B cell (primary cell): ENCODE data around the gene EP300. TPM values are rescaled to one million over a fixed set of nuclear protein-coding genes. Genes with fewer than 3 reads are reported as not detected.

ENCODE experiments used
- ATAC-seq: fragments of 200-7000 bp; cut with Tn5 transposase; one replicate; pipeline ENCODE4 v1.10.0; 2021; ENCODE audit warnings: low read depth, mild to moderate bottlenecking, moderate number of reproducible peaks, moderate library complexity
- CTCF ChIA-PET: fragments of 350-600 bp; sonication (Branson Sonifier 250); formaldehyde crosslinking; loops from one replicate; lab custom pipeline; 2021; ENCODE audit warnings: antibody characterized with exemption, inconsistent platforms; lab: Charles Lee
- POLR2A ChIA-PET: fragments of 350-600 bp; sonication (Branson Sonifier 250); formaldehyde crosslinking; loops from one replicate; lab custom pipeline; 2021; ENCODE audit warnings: antibody characterized with exemption; lab: Charles Lee
- DNase-seq: peaks from one replicate; pipeline ENCODE4 v3.0.0; 2013
- H2AFZ ChIP-seq: 2 replicates; pipeline ENCODE4 v1.6.1; 2012; ENCODE audit warnings: mild to moderate bottlenecking, low read depth, low read length; ENCODE audit not compliant: insufficient read depth, poor library complexity, severe bottlenecking
- H3K27ac ChIP-seq, 2 donors: 1 replicate in 1 of 2; 2 replicates in 1 of 2; pipeline ENCODE4 v1.5.1; 2012 to 2013; ENCODE audit warnings: low read length in 2 of 2, mild to moderate bottlenecking in 2 of 2, moderate library complexity in 1 of 2
- H3K27me3 ChIP-seq, 4 experiments: fragments of 200-600 bp in 1 of 4; sonication (generic) in 1 of 4; replicated peaks in 1 of 4; 1 replicate in 2 of 4; 2 replicates in 2 of 4; pipeline versions ENCODE4 v1.6.1 to v1.7.0; 2013 to 2016; ENCODE audit warnings: low read length in 3 of 4, mild to moderate bottlenecking in 2 of 4, mixed read lengths in 1 of 4, moderate library complexity in 1 of 4; ENCODE audit not compliant: insufficient read depth in 4 of 4, control insufficient read depth in 3 of 4; ENCODE audit errors: control extremely low read depth in 1 of 4
- H3K36me3 ChIP-seq, 2 experiments: replicated peaks in 1 of 2; 1 replicate in 1 of 2; 2 replicates in 1 of 2; pipeline versions ENCODE4 v1.6.1 to v1.7.1; 2013; ENCODE audit warnings: low read length in 1 of 2; ENCODE audit not compliant: insufficient read depth in 2 of 2, control insufficient read depth in 1 of 2; ENCODE audit errors: control extremely low read depth in 1 of 2, extremely low read depth in 1 of 2
- H3K4me1 ChIP-seq, 2 donors: fragments of 200-600 bp in 1 of 2; sonication (generic) in 1 of 2; 1 replicate in 1 of 2; 2 replicates in 1 of 2; pipeline versions ENCODE4 v1.5.1 to v1.6.1; 2013 to 2017; ENCODE audit warnings: low read length in 2 of 2; ENCODE audit not compliant: control insufficient read depth in 2 of 2, insufficient read depth in 2 of 2
- H3K4me2 ChIP-seq: replicated peaks from 2 replicates; pipeline ENCODE3; 2012; ENCODE audit warnings: mild to moderate bottlenecking, low read depth, low read length; ENCODE audit not compliant: poor library complexity, severe bottlenecking
- H3K4me3 ChIP-seq, 5 experiments: fragments of 200-600 bp in 1 of 5; sonication (generic) in 1 of 5; 1 replicate in 3 of 5; 2 replicates in 2 of 5; pipeline versions ENCODE4 v1.5.1 to v1.7.0; 2011 to 2016; ENCODE audit warnings: low read length in 4 of 5, mild to moderate bottlenecking in 4 of 5, low read depth in 2 of 5, control low read depth in 1 of 5, moderate library complexity in 1 of 5; ENCODE audit not compliant: insufficient read depth in 1 of 5; ENCODE audit errors: control extremely low read depth in 1 of 5, extremely low read depth in 1 of 5
- H3K79me2 ChIP-seq: fragments of 200-600 bp; sonication (generic); one replicate; pipeline ENCODE4 v1.6.0; 2016; ENCODE audit warnings: low read length; ENCODE audit not compliant: control insufficient read depth, insufficient read depth
- H3K9ac ChIP-seq: fragments of 200-600 bp; sonication (generic); 2 replicates; pipeline ENCODE4 v1.6.1; 2017; ENCODE audit warnings: mild to moderate bottlenecking, low read length, moderate library complexity
- H3K9me3 ChIP-seq, 3 donors: one replicate each; pipeline versions ENCODE4 v1.6.1 to v1.7.1; 2013; ENCODE audit warnings: low read length in 2 of 3; ENCODE audit not compliant: control insufficient read depth in 2 of 3, insufficient read depth in 1 of 3; ENCODE audit errors: control extremely low read depth in 1 of 3
- H4K20me1 ChIP-seq: 2 replicates; pipeline ENCODE4 v1.6.0; 2012; ENCODE audit warnings: mild to moderate bottlenecking, low read length; ENCODE audit not compliant: insufficient read depth, control insufficient read depth, poor library complexity, severe bottlenecking
- H3K27ac Mint-ChIP-seq: one replicate; pipeline ENCODE4 v1.8.0; 2021; ENCODE audit warnings: mixed read lengths
- H3K27me3 Mint-ChIP-seq: one replicate; pipeline ENCODE4 v1.8.0; 2021; ENCODE audit warnings: mixed read lengths
- H3K4me1 Mint-ChIP-seq: one replicate; pipeline ENCODE4 v1.8.0; 2021; ENCODE audit warnings: mixed read lengths
- H3K4me3 Mint-ChIP-seq: one replicate; pipeline ENCODE4 v1.8.0; 2021; ENCODE audit warnings: mixed read lengths
- H3K9me3 Mint-ChIP-seq: one replicate; pipeline ENCODE4 v1.8.0; 2022; ENCODE audit warnings: mixed read lengths; ENCODE audit not compliant: insufficient read depth
- CTCF ChIP-seq: fragments of 200-600 bp; IDR thresholded peaks from one replicate; pipeline ENCODE4 v1.8.0; 2022; ENCODE audit warnings: antibody characterized with exemption, mild to moderate bottlenecking
- EZH2 ChIP-seq: IDR thresholded peaks from 2 replicates; pipeline ENCODE4 v1.6.1; 2012; ENCODE audit warnings: borderline replicate concordance, low read depth, mild to moderate bottlenecking, moderate library complexity, low read length; ENCODE audit not compliant: insufficient read depth, poor library complexity, severe bottlenecking
- WGBS: methylation state at CpG from one replicate; pipeline ENCODE4 v1.1.5; 2013; ENCODE audit warnings: missing lambda C conversion rate; ENCODE audit not compliant: insufficient coverage; 5-methylcytosine and 5-hydroxymethylcytosine counted together
- intact Hi-C: fragments of 100-400 bp; cut with micrococcal nuclease; formaldehyde crosslinking; loops from one replicate; pipeline ENCODE4 v1.10.0; 2022
- polyA plus RNA-seq: library from polyadenylated mRNA; depleted of rRNA; stranded (reverse); fragments of >200 nt; gene quantifications from 2 replicates; pipeline ENCODE4 v1.2.3, GENCODE V29; 2012
- total RNA-seq, 2 donors: library from RNA; stranded (reverse); fragments of 120-200 nt in 1 of 2; gene quantifications; 1 replicate in 1 of 2; 2 replicates in 1 of 2; pipeline versions ENCODE4 v1.2.3 to v1.2.4, GENCODE V29; 2013 to 2022

Gene EP300
- total and polyA plus RNA-seq, 2 donors (not counting 1 experiment from before 2014, with no cell fraction given), result 73.3 to 185 TPM

DNA sequence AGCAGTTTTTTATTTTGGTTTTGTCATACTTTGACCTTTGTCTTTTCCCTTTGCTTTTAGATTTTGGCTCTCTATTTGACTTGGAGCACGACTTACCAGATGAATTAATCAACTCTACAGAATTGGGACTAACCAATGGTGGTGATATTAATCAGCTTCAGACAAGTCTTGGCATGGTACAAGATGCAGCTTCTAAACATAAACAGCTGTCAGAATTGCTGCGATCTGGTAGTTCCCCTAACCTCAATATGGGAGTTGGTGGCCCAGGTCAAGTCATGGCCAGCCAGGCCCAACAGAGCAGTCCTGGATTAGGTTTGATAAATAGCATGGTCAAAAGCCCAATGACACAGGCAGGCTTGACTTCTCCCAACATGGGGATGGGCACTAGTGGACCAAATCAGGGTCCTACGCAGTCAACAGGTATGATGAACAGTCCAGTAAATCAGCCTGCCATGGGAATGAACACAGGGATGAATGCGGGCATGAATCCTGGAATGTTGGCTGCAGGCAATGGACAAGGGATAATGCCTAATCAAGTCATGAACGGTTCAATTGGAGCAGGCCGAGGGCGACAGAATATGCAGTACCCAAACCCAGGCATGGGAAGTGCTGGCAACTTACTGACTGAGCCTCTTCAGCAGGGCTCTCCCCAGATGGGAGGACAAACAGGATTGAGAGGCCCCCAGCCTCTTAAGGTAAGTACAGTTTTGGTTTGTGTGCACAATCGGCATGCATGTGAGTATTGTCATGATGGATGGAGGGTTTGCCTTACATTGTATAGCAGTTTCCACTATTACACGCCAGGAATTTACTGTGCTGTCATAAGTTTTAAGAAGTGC is 25.0 kb downstream of the EP300 start:
- H3K36me3 ChIP-seq, result peaks cover 0 to 47% of the 10 kb centered on the region in 2 experiments
- POLR2A ChIA-PET, result no interaction called here

More for the DNA sequence above, 25.0 kb downstream of the EP300 start:
- no peaks in the 10 kb centered on the region for H3K9me3 ChIP-seq
- H3K79me2 ChIP-seq, result peaks cover 98% of the 10 kb centered on the region
- H4K20me1 ChIP-seq, result peaks cover 99% of the 10 kb centered on the region
- H3K4me3 ChIP-seq, result no peak overlapping the region
- H3K27me3 ChIP-seq, result no peaks in the 10 kb centered on the region
- WGBS, result 93% methylated on average over 6 of the region's 9 CpGs
- H3K9ac ChIP-seq, result no peak overlapping the region
- ATAC-seq (no peak), DNase-seq (no peak)
- H3K4me3 Mint-ChIP-seq, result no peak overlapping the region
- no peaks in the 10 kb centered on the region for H3K9me3 Mint-ChIP-seq
- intact Hi-C loops, result no loop called here
- CTCF ChIA-PET, result interaction anchor here (3.3 kb wide), 1 partner anchor 194 kb away, joined by 17 read pairs; no protein-coding TSS in a partner anchor
- TF ChIP-seq EZH2, result no peak
- no peak for TF ChIP-seq CTCF
- H3K27me3 Mint-ChIP-seq, result no peaks in the 10 kb centered on the region
- peaks cover 4 to 8% of the 10 kb centered on the region in 2 donors for H3K4me1 ChIP-seq
- no peak overlapping the region for H3K27ac ChIP-seq
- H3K4me1 Mint-ChIP-seq, result peaks cover 34% of the 10 kb centered on the region
- H2AFZ ChIP-seq, result no peak overlapping the region
- H3K4me2 ChIP-seq, result no peak overlapping the region
- H3K27ac Mint-ChIP-seq, result peak overlapping the region; percentile 50
